Pancreas (tissue), 10 donors: Measurements from ENCODE around the gene PDCD11. TPM values are rescaled to one million over a fixed set of nuclear protein-coding genes. Genes with fewer than 3 reads are reported as not detected.

Experiments
- ATAC-seq, 4 donors: fragments of 200-7000 bp; cut with Tn5 transposase; one replicate each; pipeline versions ENCODE4 v1.8.0 to v1.9.1; 2020; ENCODE audit warnings: mild to moderate bottlenecking in 4 of 4, moderate library complexity in 4 of 4
- DNase-seq, 6 donors: peaks; one replicate each; pipeline ENCODE4 v3.0.0-alpha.2; 2020
- FAIRE-seq: peaks from 2 replicates; lab custom pipeline; 2012; peaks lifted over from hg19 to GRCh38; lab: Jason Lieb, UNC
- H3K27ac ChIP-seq, 4 donors: fragments of 200-600 bp; sonication (generic); 1 replicate in 3 of 4; 2 replicates in 1 of 4; pipeline versions ENCODE4 v1.5.0 to v1.8.0; 2020
- H3K27me3 ChIP-seq, 4 donors: fragments of 200-600 bp; one replicate each; pipeline ENCODE4 v1.8.0; 2021
- H3K36me3 ChIP-seq, 3 donors: fragments of 200-600 bp; sonication (generic) in 1 of 3; one replicate each; pipeline versions ENCODE4 v1.5.0 to v1.8.0; 2020 to 2021
- H3K4me1 ChIP-seq, 3 donors: fragments of 200-600 bp; one replicate each; pipeline ENCODE4 v1.8.0; 2021
- H3K4me3 ChIP-seq, 4 donors: fragments of 200-600 bp; sonication (generic) in 2 of 4; one replicate each; pipeline versions ENCODE4 v1.5.0 to v1.8.0; 2020 to 2021
- H3K9me3 ChIP-seq, 4 donors: fragments of 200-600 bp; one replicate each; pipeline ENCODE4 v1.8.0; 2021
- WGBS, 2 donors: extraction: QIAGEN DNeasy Blood & Tissue Kit; methylation state at CpG; one replicate each; pipeline ENCODE4 v1.1.7; 2013; 5-methylcytosine and 5-hydroxymethylcytosine counted together
- intact Hi-C, 3 donors: fragments of 100-400 bp; cut with DNase I; formaldehyde crosslinking; loops; one replicate each; pipeline versions ENCODE4 v1.11.1 to v1.14.2; 2022
- polyA plus RNA-seq, 2 donors: library from polyadenylated mRNA; stranded (reverse); fragments of 200-250 nt; gene quantifications; one replicate each; pipeline ENCODE4 v1.2.3, GENCODE V29; 2013
- total RNA-seq, 6 donors: library from RNA; stranded (reverse); fragmentation: NEBNext Ultra II Directional in 4 of 6; extraction: Animal tissue kit (Norgen Biotek cat#: 25700) in 4 of 6; gene quantifications; one replicate each; pipeline versions ENCODE4 v1.2.1 to v1.2.4, GENCODE V29; 2021 to 2023
- TF ChIP-seq, protein P1 (sequence below), 4 donors: fragments of 200-600 bp; sonication (generic) in 3 of 4; IDR thresholded peaks; one replicate each; pipeline versions ENCODE4 v1.5.0 to v1.8.0; 2021; ENCODE audit warnings: antibody characterized with exemption in 4 of 4
- donor health status: healthy with polysubstance abuse.
- donor health status: DM: no; HTN: no; CAD: no; lungs with moderate emphysema.
- donor health status: DM: no; HTN: no; CAD: no.
- donor health status: control.
- donor health status: control.
- donor health status: Bipolar disorder and iron deficiency.
- donor health status: DM: yes; HTN: yes; CAD: no.
- donor health status: DM: no; HTN: no; CAD: no.
- donor health status: DM: no; HTN: no; CAD: no.
- donor health status: DM: yes; HTN: yes; CAD: no.

The PDCD11 gene
- total and polyA plus RNA-seq, 8 donors = 11.3 to 27.4 (median 16.2) TPM

DNA sequence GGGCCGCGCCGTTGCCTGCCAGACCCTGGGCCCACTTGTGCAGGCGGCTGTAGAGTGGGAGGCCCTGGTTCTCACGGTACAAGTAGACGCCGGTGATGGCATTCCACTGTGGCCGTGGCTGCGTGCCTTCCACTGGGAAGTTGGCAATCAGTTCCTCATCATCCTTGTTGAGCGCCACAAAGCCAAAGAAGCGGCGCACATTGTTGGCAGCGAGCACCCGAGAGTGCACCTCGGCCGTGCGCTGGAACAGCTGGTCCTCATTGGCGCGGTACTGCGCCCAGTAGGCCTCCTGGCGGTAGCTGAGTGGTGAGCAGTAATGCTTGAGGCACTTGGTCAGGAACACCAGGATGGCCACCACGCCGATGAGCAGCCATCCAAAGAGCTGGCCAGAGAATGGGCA is 50.8 kb downstream of the PDCD11 start:
- ATAC-seq (no peak), DNase-seq (no peak), FAIRE-seq (no peak)
- Histone ChIP-seq H3K9me3 (no peaks in the 10 kb centered on the region), H3K4me1 (no peaks in the 10 kb centered on the region), H3K27ac (no peak overlapping the region), H3K4me3 (no peak overlapping the region), H3K36me3 (peaks cover 3 to 37% (median 29%) of the 10 kb centered on the region in 3 donors), H3K27me3 (no peaks in the 10 kb centered on the region)
- 97% methylated on average over 23 of the region's 23 CpGs for WGBS, 2 donors
- TF ChIP-seq, protein P1, sequence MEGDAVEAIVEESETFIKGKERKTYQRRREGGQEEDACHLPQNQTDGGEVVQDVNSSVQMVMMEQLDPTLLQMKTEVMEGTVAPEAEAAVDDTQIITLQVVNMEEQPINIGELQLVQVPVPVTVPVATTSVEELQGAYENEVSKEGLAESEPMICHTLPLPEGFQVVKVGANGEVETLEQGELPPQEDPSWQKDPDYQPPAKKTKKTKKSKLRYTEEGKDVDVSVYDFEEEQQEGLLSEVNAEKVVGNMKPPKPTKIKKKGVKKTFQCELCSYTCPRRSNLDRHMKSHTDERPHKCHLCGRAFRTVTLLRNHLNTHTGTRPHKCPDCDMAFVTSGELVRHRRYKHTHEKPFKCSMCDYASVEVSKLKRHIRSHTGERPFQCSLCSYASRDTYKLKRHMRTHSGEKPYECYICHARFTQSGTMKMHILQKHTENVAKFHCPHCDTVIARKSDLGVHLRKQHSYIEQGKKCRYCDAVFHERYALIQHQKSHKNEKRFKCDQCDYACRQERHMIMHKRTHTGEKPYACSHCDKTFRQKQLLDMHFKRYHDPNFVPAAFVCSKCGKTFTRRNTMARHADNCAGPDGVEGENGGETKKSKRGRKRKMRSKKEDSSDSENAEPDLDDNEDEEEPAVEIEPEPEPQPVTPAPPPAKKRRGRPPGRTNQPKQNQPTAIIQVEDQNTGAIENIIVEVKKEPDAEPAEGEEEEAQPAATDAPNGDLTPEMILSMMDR (IDR thresholded peaks at IDR 0.05) = no peak
- intact Hi-C loops = no loop called here

DNA sequence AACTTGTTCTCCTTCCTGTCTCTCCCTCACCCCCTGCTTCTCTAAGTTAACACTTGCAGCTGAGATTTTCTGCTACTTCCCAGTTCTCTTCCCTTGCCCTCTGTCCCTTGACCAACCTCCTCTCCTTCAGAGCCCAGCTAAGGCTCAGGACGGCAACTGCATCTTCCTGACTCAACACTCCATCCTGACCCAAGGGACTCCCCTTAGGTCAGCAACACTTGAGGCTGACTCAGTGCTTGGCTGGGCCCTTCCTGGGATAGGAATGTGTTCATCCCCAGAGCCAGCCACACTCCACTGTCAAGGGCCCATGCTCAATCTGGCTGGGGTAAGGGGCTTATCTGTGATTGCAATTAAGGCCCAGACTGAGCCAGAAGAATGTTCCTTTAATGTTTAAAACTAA is 52.3 kb downstream of the PDCD11 start:
- peak in 3 of 4 donors; percentile 13 to 29 (median 24) for ATAC-seq
- Histone ChIP-seq H3K4me1 (peaks cover 0 to 4% (median 0%) of the 10 kb centered on the region in 3 donors), H3K9me3 (no peaks in the 10 kb centered on the region), H3K27me3 (no peaks in the 10 kb centered on the region), H3K4me3 (peak overlapping the region in 1 of 4 donors; percentile 10), H3K36me3 (peaks cover 0 to 23% (median 17%) of the 10 kb centered on the region in 3 donors), H3K27ac (no peak overlapping the region)
- DNase-seq = no peak
- intact Hi-C loops = no loop called here
- FAIRE-seq = no peak
- WGBS, 2 donors = 80 to 83% methylated on average over 1 of the region's 1 CpG
- TF ChIP-seq, protein P1 (IDR thresholded peaks at IDR 0.05) = no peak

DNA sequence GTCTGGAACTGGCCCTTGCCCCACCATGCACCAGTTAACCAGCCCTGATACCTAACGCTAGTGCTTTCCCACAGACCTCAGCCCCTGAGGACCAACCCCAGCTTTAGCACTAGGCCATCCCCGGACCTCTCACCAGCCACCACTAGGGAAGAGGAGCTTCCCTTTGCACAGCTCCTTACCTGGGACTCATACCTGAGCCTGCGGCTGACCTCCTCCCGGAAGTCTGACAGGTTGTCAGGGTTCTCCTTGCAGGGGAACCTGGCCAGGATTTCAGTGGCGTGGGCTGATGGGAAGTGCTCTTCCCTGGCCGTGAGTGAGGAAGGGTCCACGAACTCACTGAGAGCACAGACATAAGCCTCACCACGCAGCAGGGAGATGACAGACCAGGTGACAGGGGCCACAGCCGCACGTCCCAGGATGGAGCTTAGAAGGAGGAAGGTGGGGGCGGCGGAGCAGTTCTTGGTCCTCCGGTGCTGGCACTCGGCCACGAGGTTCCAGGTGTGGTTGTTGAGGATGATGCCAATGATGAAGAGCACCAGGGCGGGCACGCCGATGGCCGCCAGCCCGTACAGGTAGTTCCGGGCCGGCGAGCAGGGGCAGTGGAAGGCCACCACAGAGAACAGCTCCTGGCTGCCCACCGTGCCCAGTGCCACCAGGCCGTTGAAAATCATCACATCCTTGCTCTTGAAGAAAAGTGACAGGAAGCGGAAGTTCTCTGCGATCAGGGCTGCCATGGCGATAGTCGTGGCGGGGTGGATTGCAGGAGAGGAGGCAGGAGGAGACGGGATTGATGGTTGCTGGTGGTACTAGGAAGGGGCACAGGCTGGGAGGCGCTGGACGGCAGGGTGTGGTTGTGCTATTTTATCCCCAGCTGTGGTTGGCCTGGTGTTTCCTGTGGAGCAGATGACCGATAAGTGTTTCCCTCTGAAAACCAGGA is 53.0 kb downstream of the PDCD11 start:
- DNase-seq = peak in 1 of 6 donors; percentile 70
- no peaks in the 10 kb centered on the region for H3K27me3 ChIP-seq
- TF ChIP-seq, protein P1 (IDR thresholded peaks at IDR 0.05) = no peak
- intact Hi-C loops = no loop called here
- no peak for ATAC-seq
- 83 to 84% methylated on average over 34 of the region's 34 CpGs for WGBS, 2 donors
- H3K9me3 ChIP-seq = no peaks in the 10 kb centered on the region
- no peak overlapping the region for H3K27ac ChIP-seq
- H3K4me3 ChIP-seq = peak overlapping the region in 1 of 4 donors; percentile 10
- H3K36me3 ChIP-seq = peaks cover 0 to 16% (median 13%) of the 10 kb centered on the region in 3 donors
- no peak for FAIRE-seq
- H3K4me1 ChIP-seq = peaks cover 0 to 4% (median 0%) of the 10 kb centered on the region in 3 donors

DNA sequence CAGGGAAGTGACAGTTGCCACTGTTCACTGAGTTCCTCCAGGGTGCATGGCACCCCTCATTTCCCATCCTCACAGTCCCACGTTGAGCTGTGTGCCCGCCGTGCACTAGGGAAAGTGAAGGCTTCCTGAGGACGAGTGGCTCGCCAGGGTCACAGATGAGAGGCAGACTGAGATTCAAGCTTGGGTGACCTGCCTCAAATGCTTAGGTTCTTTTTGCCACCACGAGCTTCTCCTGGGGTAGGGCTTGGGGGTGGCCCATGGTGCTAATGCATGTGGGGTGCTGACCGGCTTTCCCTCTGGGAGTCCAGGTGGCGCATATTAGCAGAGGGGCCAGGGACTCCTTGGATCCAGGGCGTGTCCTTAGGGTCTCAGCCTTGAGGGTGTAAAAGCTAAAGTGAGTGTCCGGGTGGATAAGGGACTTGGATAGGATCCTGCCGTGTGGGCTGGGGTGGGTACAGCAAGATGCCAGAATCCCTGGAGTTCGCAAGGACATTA is 53.8 kb downstream of the PDCD11 start:
- 83 to 87% methylated on average over 12 of the region's 12 CpGs for WGBS, 2 donors
- peak overlapping the region in 1 of 4 donors; percentile 53 for H3K4me3 ChIP-seq
- intact Hi-C loops = no loop called here
- H3K27ac ChIP-seq = no peak overlapping the region
- no peaks in the 10 kb centered on the region for H3K9me3 ChIP-seq
- DNase-seq = no peak
- ATAC-seq = no peak
- TF ChIP-seq, protein P1 (IDR thresholded peaks at IDR 0.05) = no peak
- H3K36me3 ChIP-seq = peaks cover 0 to 8% (median 7%) of the 10 kb centered on the region in 3 donors
- FAIRE-seq = no peak
- no peaks in the 10 kb centered on the region for H3K27me3 ChIP-seq
- H3K4me1 ChIP-seq = peaks cover 0 to 4% (median 0%) of the 10 kb centered on the region in 3 donors
